Measurements from ENCODE around the gene MPRIP.

The MPRIP gene

DNA sequence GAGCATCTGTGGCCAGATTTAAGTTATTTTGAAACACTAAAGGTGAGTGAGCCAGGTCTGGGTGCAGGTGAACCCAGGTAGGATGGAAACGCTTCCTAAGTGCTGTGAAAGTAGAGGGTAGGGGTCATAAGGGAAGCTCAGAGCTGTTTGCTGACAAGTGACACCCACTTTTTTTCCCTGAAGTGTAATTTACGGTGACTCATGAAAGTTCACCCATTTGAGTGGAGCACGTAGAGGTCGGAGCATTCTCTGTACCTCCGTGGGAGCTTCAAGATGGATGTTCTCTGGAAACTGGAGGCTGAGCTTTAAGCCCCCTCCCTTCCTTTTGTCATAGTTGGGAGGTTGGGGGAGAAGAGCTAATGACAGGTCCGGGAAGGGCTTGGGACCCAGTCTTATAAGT is 44.3 kb downstream of the MPRIP start:
- no peak for TF ChIP-seq CTCF (IDR thresholded peaks at IDR 0.05; ENCODE audit: low read depth, low read length, missing control alignments)
- no peak overlapping the region for H3K4me3 ChIP-seq (replicated peaks; ENCODE audit: low read depth, low read length)
- no peak for DNase-seq (ENCODE audit: extremely low read depth, low read depth)

GRCh38 chr17:17087424-17088015 is 45.3 kb downstream of the MPRIP start:
- H3K4me3 ChIP-seq (replicated peaks; ENCODE audit: low read depth, low read length): no peak overlapping the region
- no peak for DNase-seq (ENCODE audit: extremely low read depth, low read depth)

GRCh38 chr17:17088086-17088485 is 45.8 kb downstream of the MPRIP start:
- no peak for TF ChIP-seq CTCF (IDR thresholded peaks at IDR 0.05; ENCODE audit: low read depth, low read length, missing control alignments)
- no peak for DNase-seq (ENCODE audit: extremely low read depth, low read depth)
- H3K4me3 ChIP-seq (replicated peaks; ENCODE audit: low read depth, low read length): no peak overlapping the region

More at GRCh38 chr17:17087424-17088015, 45.3 kb downstream of the MPRIP start:
- no peak for TF ChIP-seq CTCF (IDR thresholded peaks at IDR 0.05; ENCODE audit: low read depth, low read length, missing control alignments)

GRCh38 chr17:17088541-17089525 is 46.6 kb downstream of the MPRIP start:
- H3K4me3 ChIP-seq (replicated peaks; ENCODE audit: low read depth, low read length): no peak overlapping the region
- TF ChIP-seq CTCF (IDR thresholded peaks at IDR 0.05; ENCODE audit: low read depth, low read length, missing control alignments): no peak
- DNase-seq (ENCODE audit: extremely low read depth, low read depth): no peak

- no peak for DNase-seq (ENCODE audit: extremely low read depth, low read depth)
- TF ChIP-seq CTCF (IDR thresholded peaks at IDR 0.05; ENCODE audit: low read depth, low read length, missing control alignments): no peak
- no peak overlapping the region for H3K4me3 ChIP-seq (replicated peaks; ENCODE audit: low read depth, low read length)
Measured at GRCh38 chr17:17089796-17090641, 47.8 kb downstream of the MPRIP start.

- no peak for DNase-seq (ENCODE audit: extremely low read depth, low read depth)
- no peak for TF ChIP-seq CTCF (IDR thresholded peaks at IDR 0.05; ENCODE audit: low read depth, low read length, missing control alignments)
- H3K4me3 ChIP-seq (replicated peaks; ENCODE audit: low read depth, low read length): no peak overlapping the region
Measured at GRCh38 chr17:17090642-17091103, 48.4 kb downstream of the MPRIP start.

All from HFF-Myc (cell line).